SIG-M5 treated with dmso at 0.1 percent for 504 hours (cell line): ENCODE results near the gene CD33.

Experiments
- DNase-seq: peaks from one replicate; lab custom pipeline; 2025; ENCODE audit not compliant: unreplicated experiment; lab: John Stamatoyannopoulos, UW

CD33 gene

GRCh38 chr19:51210191-51210784, 14.6 kb upstream of the CD33 start:
- no peak for DNase-seq

GRCh38 chr19:51210874-51211361, 14.0 kb upstream of the CD33 start:
- peak; percentile 78 for DNase-seq

DNA sequence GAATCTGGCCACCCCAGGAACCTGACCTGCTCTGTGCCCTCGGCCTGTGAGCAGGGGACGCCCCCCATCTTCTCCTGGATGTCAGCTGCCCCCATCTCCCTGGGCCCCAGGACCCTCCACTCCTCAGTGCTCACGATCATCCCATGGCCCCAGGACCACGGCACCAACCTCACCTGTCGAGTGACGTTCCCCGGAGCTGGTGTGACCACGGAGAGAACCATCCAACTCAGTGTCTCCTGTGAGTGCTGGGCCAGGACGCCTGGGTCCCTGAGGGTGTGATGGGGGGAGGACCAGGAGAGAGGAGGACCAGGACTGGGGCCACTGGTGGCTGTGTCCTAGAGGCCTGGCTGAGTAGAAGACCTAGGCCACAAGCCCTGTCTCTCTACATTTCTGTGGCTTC, 13.0 kb upstream of the CD33 start:
- DNase-seq: no peak

GRCh38 chr19:51219307-51219706, 5.6 kb upstream of the CD33 start:
- DNase-seq: no peak

- DNase-seq: no peak
Measured at GRCh38 chr19:51219971-51220370, 4.9 kb upstream of the CD33 start.

GRCh38 chr19:51220996-51221395, 3.9 kb upstream of the CD33 start:
- no peak for DNase-seq

DNA sequence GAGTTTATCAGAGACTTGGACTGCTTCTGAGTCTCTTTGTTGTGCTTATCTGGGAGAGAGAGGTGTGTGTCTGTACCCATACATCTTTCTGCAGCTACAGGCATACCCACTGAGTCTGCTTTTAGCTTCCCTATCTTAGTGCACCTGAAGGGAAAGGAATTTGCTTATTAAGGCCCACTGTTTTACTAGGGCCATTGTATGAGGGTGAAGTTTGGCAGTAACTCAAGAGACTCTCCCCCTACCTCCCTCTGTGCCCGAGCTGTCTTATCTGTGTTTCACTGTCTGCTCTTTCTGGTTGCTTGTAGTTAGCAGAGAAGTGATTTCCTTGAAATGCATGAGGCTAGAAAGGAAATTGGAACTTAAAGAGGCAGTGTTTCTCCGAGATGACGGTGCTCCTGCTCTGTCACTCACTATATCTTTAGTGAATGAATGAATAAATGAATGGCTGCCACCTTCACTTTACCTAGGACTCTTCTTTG, 678 bp upstream of the CD33 start:
- DNase-seq: no peak

GRCh38 chr19:51226067-51226466, 1.2 kb downstream of the CD33 start:
- DNase-seq: peak; percentile 14

GRCh38 chr19:51227326-51227725, 2.4 kb downstream of the CD33 start:
- DNase-seq: no peak

GRCh38 chr19:51227966-51228365, 3.1 kb downstream of the CD33 start:
- no peak for DNase-seq

- DNase-seq: no peak
Measured at GRCh38 chr19:51240866-51241265, 16.0 kb downstream of the CD33 start.

GRCh38 chr19:51242881-51243630, 18.2 kb downstream of the CD33 start:
- DNase-seq: peak; percentile 48

DNA sequence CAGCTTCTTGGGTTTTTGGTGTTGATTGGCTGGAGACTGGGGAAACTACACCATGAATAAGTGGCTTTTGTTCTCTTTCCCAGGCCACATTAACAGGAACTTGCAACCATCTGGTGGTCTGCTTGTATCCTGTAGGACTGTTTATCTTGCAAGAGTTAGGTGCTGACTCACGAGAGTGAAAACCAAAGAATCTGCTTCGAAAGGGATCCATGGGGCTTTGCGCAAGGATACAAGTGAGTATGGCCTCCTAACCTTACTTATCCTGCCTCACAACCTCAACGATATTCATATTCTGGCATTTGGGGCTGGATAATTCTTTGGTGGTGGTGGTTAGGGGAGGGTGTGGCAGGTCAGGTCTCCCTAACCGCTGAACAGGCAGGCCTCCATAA, 21.3 kb downstream of the CD33 start:
- peak; percentile 91 for DNase-seq

GRCh38 chr19:51247972-51248590, 23.2 kb downstream of the CD33 start:
- no peak for DNase-seq

GRCh38 chr19:51250786-51251467, 26.0 kb downstream of the CD33 start, which contains the start of gene SIGLECL1:
Gene SIGLECL1 (plus strand): TSS chr19:51251080. CDS start chr19:51264073, 12,993 bp downstream.
- no peak for DNase-seq

GRCh38 chr19:51251468-51251820, 26.6 kb downstream of the CD33 start:
- no peak for DNase-seq

DNA sequence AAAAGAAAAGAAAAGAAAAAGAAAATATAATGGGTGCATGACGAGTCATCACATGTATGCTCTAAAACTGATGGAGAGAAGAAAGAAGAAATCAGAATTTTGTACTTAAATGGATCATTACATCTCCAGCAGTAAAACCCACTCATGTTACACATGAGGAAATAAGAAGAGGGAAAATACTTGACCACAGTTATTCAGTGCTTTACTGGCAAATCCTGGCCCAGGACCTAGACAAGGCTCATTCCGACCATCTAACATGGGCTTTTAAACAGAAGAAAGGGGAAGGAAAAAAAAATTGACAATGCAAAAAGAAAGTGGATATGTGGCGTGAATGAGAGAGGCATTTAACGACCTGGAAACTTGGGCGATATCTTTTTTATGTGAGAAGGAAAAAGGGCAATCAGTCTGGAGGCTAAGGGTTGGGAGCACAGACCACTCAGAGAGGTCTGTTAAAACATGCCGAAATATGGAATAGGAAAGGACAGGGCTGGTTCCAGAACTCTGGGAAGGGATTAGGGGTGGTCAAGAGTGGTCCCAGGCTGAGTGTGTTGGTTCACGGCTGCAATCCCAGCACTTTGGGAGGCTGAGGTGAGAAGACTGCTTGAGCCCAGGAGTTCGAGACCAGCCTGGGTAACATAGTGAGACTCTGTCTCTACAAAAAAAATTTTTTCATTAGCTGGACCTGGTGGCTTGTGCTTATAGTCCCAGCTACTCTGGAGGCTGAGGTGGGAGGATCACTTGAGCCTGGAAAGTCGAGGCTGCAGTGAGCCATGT, 27.6 kb downstream of the CD33 start:
- no peak for DNase-seq

DNA sequence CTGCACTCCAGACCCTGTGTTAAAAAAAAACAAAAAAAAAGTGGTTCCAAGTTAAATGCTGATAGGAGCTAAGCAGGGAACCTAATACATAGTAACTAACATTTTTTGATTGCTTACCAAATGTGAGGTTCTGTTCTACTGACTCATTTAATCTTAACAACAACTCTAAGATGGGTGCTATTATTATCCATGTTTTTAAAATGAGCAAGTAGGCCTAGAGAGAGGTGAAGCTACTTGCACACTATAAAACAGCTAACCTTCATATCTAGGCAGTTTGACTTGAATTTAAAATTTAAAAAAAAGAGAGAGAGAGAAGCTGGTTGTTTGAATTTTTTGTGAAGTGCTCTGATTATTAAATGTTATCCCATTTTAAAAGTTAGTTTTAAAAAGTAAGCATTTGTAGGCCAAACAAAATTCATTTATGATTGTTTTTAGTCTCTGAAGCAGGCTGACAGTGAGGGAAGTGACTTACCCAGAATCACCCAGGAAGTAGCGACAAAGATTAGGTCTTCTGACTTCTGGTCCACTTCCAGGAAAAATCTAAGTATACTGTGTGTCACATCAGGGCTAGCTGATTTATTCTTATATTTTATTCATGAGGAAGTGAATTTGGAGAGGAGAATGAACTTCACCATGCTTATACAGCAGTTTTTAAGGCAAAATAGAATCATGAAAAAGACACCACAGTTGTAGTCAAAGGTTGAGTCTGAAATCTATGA, 28.4 kb downstream of the CD33 start:
- no peak for DNase-seq

DNA sequence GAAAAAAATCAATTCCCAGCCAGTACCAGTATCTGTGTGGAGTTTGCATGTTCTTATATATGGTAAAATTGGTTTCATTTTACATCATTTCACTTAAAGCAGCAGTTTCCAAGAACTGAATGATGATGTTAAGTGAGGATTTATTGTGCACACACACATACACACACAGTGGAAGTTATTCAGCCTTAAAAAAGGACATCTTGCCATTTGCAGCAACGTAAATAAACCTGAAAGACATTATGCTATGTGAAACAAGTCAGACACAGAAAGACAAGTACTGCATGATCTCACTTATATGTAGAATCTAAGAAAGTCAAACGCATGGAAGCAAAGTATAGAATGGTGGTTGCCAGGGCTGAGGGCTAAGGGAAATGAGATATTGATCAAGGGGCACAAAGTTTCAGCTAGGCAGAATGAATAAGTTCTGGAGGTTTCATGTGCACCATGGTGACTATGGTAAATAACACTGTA, 31.3 kb downstream of the CD33 start:
- no peak for DNase-seq

DNA sequence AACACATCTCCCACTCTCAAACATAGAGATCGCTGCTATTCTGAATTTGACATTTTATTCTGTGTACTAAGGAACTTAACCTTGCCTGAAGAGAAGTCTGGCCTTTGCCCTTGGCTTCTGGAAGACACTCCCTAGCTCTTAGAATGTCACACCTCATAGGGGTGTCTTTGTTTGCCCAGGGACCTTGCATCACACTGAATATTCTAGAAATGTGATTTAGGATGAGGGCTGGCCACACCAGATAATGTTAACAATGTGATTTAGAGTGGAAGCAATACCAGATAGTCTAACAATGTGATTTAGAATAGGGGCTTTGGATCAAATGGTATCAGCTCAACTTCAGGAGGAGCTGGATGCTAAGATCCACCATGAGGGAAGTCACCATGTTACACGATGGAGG, 32.6 kb downstream of the CD33 start:
- DNase-seq: no peak
